ENCODE data around the gene FRG1. TPM values are rescaled to one million over a fixed set of nuclear protein-coding genes. Genes with fewer than 3 reads are reported as not detected.

FRG1 gene
- total and polyA plus RNA-seq, 2 donors, result 87.3 to 89.6 TPM

Other genes with a start within 250 kb of the FRG1 start
- 0.05 TPM for gene FRG2, start 86.4 kb downstream of the FRG1 start, total RNA-seq
- gene FRG2, start 86.4 kb downstream of the FRG1 start, polyA plus RNA-seq, result not detected
- not detected for gene DBET, start 123.6 kb downstream of the FRG1 start, total RNA-seq
- not detected for gene DBET, start 123.6 kb downstream of the FRG1 start, polyA plus RNA-seq
- gene DUX4, start 232.9 kb downstream of the FRG1 start, total RNA-seq, result not detected
- gene DUX4, start 232.9 kb downstream of the FRG1 start, polyA plus RNA-seq, result 0.02 TPM